IMR-90 (cell line): Measurements from ENCODE around the gene TFAP2A.

Experiments used
- BHLHE40 ChIP-seq: fragments of 150-350 bp; IDR thresholded peaks from 2 replicates; pipeline ENCODE4 v1.6.1; 2016; ENCODE audit warnings: mild to moderate bottlenecking, low read depth, low read length
- CEBPB ChIP-seq: IDR thresholded peaks from 2 replicates; pipeline ENCODE4 v1.6.1; 2012; ENCODE audit warnings: low read depth, low read length, improper control_type of control experiment
- CHD1 ChIP-seq: IDR thresholded peaks from 2 replicates; pipeline ENCODE4 v1.6.1; 2012; ENCODE audit warnings: low read depth, low read length, improper control_type of control experiment
- MXI1 ChIP-seq: IDR thresholded peaks from 2 replicates; pipeline ENCODE4 v1.6.1; 2012; ENCODE audit warnings: low read depth, mild to moderate bottlenecking, low read length, moderate library complexity, borderline replicate concordance
- POLR2A ChIP-seq: IDR thresholded peaks from 2 replicates; pipeline ENCODE4 v1.6.1; 2012; ENCODE audit warnings: mild to moderate bottlenecking, low read depth, low read length
- RFX5 ChIP-seq: IDR thresholded peaks from 2 replicates; pipeline ENCODE4 v1.8.0; 2012; ENCODE audit warnings: low read depth, mild to moderate bottlenecking, low read length, moderate library complexity
- TF ChIP-seq, protein P1 (sequence below): conservative IDR thresholded peaks from 2 replicates; pipeline ENCODE4 v1.5.1; 2012; ENCODE audit warnings: mild to moderate bottlenecking, low read depth, low read length, improper control_type of control experiment
- TF ChIP-seq, protein P2 (sequence below): fragments of 150-350 bp; IDR thresholded peaks from 2 replicates; pipeline ENCODE4 v1.6.1; 2017; ENCODE audit warnings: mild to moderate bottlenecking, antibody characterized with exemption, low read length, low read depth

DNA sequence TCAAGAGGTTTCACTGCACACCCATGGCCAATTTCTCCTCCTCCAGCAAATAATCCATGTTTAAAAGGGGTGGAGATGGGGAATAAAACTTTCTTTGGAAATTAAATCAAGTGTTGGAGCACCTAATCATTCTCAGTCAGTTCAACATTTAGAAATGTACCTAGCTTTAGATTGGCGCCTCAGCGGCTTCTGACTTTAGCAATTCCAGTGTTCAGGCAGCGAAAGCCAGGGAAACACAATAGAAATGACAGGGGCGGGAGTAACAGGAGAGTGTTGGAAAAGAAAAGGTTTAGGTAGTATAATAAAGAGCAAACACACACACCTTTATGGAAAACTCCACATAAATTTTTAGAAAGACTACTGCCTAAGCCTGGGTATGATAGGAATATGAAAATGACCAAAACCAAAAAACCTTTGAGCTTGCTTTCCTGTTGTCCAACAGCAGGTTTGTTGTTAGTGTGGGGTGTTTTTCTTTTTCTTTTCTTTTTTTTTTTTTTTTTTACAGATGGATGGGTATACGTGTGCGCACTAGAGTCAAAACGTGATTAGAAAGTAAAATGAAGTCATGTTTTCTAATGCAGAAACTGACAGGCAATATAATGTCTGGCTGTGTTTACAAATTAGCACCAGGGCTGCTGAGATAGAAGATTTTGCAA is 7.7 kb downstream of the TFAP2A start:
- no peak for TF ChIP-seq RFX5
- TF ChIP-seq BHLHE40, result no peak
- TF ChIP-seq, protein P1, sequence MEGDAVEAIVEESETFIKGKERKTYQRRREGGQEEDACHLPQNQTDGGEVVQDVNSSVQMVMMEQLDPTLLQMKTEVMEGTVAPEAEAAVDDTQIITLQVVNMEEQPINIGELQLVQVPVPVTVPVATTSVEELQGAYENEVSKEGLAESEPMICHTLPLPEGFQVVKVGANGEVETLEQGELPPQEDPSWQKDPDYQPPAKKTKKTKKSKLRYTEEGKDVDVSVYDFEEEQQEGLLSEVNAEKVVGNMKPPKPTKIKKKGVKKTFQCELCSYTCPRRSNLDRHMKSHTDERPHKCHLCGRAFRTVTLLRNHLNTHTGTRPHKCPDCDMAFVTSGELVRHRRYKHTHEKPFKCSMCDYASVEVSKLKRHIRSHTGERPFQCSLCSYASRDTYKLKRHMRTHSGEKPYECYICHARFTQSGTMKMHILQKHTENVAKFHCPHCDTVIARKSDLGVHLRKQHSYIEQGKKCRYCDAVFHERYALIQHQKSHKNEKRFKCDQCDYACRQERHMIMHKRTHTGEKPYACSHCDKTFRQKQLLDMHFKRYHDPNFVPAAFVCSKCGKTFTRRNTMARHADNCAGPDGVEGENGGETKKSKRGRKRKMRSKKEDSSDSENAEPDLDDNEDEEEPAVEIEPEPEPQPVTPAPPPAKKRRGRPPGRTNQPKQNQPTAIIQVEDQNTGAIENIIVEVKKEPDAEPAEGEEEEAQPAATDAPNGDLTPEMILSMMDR, result no peak
- no peak for TF ChIP-seq MXI1
- TF ChIP-seq CHD1, result no peak
- TF ChIP-seq CEBPB, result no peak
- TF ChIP-seq POLR2A, result no peak
- TF ChIP-seq, protein P2, sequence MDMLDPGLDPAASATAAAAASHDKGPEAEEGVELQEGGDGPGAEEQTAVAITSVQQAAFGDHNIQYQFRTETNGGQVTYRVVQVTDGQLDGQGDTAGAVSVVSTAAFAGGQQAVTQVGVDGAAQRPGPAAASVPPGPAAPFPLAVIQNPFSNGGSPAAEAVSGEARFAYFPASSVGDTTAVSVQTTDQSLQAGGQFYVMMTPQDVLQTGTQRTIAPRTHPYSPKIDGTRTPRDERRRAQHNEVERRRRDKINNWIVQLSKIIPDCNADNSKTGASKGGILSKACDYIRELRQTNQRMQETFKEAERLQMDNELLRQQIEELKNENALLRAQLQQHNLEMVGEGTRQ, result no peak
